ENCODE results near the gene MTFMT.

GRCh38 chr15:65032801-65033537, 3.5 kb upstream of the MTFMT start:
- TF ChIP-seq ZNF274 (IDR thresholded peaks at IDR 0.05; ENCODE audit: low read depth, low read length) (no peak), YY1 (IDR thresholded peaks at IDR 0.05; ENCODE audit: insufficient read depth, insufficient read length) (no peak), SUZ12 (IDR thresholded peaks at IDR 0.05; ENCODE audit: extremely low read depth, insufficient read depth, insufficient read length) (no peak)

All from NT2/D1 (cell line).